Astrocyte of the cerebellum (primary cell): ENCODE results near the gene CBX8.

Experiments
- DNase-seq: peaks from one replicate; pipeline ENCODE4 v3.0.0-alpha.2; 2011; ENCODE audit warnings: low read depth
- H3K4me3 ChIP-seq: 2 replicates; pipeline ENCODE4 v1.5.1; 2011; ENCODE audit warnings: mild to moderate bottlenecking, low read depth, low read length, moderate library complexity
- in situ Hi-C: cut with HindIII; loops from 2 replicates; pipeline ENCODE4 v1.10.0; 2017; ENCODE audit warnings: low sequenced_read_pairs
- TF ChIP-seq, protein P1 (sequence below): IDR thresholded peaks from 2 replicates; pipeline ENCODE4 v1.5.1; 2012; ENCODE audit warnings: low read length, low read depth, moderate library complexity, mild to moderate bottlenecking; ENCODE audit errors: missing control alignments

Gene CBX8

DNA sequence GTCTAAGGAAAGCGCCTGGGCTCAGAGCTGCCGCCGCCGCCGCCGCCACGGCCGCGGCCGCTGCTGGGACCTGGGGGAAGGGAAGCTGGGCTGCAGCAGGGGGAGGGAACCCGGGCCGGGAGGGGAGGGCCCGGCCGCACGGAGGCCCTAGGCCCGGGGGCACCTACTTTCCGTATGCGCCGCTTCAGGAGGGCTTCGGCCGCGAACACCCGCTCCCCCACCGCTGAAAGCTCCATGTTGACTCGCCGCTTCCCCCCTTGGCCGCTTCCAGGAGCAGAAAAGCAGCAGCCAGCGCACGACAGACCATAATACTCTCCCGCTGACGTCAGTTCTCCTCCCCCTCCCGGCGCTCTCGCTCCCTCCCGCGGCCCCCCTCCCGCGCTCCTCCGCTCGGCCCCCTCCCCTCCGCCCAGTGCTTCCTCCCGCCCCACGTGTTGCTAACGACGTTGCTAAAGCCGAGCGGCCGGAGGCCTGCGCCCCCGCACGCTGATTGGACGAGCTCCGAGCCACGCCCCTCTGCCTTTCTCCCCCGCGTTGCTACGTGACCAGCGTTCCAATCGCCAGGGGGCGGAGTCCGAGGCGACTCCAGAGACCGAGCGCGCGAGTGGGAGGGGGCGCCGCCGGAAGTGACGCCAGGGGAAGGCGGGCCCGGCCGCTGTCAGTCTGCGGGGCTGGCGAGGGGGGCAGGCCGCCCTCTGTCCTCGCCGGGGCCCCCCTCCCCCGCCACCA is at the start of gene CBX8:
TSS of gene CBX8 (minus strand) at position 315 of the 729 bp plus-strand sequence. CDS start at position 236, 79 bp downstream.
- peak; percentile 97 for DNase-seq
- in situ Hi-C loops, result loop anchor here (5.0 kb wide), 1 partner anchor 180 kb away; no protein-coding TSS in a partner anchor
- TF ChIP-seq, protein P1, sequence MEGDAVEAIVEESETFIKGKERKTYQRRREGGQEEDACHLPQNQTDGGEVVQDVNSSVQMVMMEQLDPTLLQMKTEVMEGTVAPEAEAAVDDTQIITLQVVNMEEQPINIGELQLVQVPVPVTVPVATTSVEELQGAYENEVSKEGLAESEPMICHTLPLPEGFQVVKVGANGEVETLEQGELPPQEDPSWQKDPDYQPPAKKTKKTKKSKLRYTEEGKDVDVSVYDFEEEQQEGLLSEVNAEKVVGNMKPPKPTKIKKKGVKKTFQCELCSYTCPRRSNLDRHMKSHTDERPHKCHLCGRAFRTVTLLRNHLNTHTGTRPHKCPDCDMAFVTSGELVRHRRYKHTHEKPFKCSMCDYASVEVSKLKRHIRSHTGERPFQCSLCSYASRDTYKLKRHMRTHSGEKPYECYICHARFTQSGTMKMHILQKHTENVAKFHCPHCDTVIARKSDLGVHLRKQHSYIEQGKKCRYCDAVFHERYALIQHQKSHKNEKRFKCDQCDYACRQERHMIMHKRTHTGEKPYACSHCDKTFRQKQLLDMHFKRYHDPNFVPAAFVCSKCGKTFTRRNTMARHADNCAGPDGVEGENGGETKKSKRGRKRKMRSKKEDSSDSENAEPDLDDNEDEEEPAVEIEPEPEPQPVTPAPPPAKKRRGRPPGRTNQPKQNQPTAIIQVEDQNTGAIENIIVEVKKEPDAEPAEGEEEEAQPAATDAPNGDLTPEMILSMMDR, result no peak
- H3K4me3 ChIP-seq, result peak within 1 kb of the TSS; percentile 74

DNA sequence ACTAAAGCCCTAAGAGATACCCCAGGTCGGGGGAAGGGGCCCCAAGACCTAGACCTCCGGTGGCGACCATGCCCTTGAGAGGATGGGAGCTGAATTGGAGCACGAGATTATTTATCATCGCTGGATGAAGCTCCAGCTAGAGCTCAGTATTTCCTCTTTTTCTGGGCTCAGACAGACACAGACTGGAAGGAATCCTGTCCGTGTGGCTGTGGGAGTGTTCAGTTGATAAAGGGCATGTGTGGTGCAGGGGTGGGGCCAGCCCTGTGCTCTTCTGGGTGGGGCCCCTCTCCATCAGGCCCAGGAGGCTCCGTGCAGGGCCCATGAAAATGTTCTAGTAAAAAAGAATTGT is 48.7 kb upstream of the CBX8 start:
- TF ChIP-seq, protein P1, result no peak
- H3K4me3 ChIP-seq, result no peak overlapping the region
- in situ Hi-C loops, result no loop called here
- DNase-seq, result no peak

DNA sequence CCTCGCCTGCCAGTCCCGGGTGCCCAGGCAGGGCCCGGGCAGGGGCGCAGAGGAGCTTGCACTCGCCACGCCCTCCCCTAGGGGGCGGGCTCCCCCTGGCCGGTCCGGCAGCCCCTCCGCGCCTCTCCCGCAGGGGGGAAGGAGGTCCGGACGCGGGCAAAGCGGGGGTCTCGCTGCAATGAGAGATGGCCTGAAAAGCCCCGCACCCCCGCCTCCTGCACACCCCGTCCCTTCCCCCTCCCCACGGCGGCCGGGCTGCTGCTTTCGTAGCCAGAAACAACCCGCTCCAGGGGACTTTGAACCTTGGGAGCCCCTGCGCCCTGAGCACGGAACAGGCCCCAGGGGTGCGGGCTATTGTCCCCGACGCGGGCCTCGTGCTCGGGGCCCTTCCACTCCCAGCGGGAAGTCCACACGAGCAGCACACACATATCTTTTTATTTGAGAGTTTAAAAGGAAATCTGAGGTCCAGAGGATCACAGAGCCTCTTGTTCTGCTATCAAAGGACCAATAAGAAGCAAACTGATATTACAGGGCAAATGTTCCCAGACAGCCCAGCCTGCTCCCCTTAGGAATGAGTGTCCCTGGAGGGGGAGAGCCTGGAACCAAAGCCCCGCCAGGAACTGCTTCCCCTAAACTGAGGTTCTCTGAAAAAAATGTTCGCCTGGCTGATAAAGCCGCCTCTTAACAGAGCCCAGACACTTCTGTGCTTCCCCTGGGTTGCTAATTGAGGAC is 48.2 kb upstream of the CBX8 start:
- H3K4me3 ChIP-seq, result no peak overlapping the region
- no peak for DNase-seq
- TF ChIP-seq, protein P1, result peak; percentile 61
- in situ Hi-C loops, result no loop called here

DNA sequence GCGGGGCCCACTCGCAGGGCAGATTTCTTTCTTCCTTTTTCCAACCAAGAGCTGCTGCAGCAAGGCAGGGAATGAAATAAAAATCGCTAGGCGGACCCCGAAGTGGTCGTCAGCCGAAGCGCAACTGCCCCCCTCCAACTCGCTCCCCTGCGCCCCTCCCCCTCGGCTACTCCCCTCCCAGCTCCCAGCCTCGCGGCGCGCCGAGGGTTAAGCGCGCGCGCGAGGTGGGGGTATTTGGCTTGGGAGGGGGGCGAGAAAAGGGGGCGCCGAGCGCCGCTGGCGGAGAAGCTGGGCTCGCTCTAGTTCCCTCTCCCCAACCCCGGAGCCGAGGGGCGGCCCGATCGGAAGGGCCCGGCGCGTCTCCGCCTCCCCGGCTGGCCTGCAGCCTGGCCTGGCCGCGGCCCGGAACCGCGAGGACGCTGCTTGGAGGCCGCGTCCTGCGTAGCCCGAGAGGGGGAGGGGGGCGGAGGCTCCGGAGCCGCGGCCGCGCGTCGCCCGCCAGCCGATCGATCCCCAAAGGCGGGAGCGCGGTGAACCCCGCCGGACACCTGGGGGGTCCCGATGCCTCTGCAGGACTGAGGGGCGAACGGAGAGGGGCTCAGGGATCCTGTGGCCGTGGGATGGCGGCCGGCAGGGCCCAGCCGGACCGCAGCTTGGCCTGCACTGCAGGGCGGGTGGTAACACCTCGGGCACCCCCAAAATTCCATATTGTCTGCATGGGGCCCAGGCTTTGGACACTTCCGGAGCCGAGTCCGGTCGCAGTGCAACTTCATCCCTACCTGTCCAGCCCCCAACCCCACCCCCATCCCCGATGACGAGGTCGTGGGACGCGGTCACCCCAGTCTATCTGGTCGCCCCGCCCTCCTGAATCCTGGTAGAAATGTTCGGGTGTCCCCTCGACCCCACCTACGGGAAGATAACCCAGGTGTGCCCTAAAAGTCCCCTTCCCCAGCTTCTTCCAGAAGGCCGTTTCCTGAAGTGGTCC is 47.2 kb upstream of the CBX8 start:
- in situ Hi-C loops, result no loop called here
- DNase-seq, result no peak
- peak overlapping the region; percentile 42 for H3K4me3 ChIP-seq
- TF ChIP-seq, protein P1, result no peak

DNA sequence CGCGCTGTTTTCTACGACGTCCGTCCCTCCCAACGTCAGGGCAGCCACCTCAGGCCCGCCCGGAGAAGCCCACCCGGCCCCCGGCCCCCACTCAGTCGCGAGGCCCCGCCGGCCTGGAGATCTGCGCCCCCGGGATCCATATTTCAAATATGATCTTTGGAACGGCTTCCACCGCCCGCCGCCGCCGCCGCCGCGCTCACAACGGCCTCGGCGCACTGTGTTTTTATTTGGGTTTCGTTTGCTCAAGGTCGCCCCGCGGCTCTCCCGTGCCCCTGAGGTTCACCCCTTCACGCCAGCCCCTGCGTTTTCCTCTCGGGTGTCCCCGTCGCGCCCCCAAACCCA is 46.6 kb upstream of the CBX8 start:
- in situ Hi-C loops, result no loop called here
- TF ChIP-seq, protein P1, result no peak
- no peak for DNase-seq
- peak overlapping the region; percentile 42 for H3K4me3 ChIP-seq
